HG02588 (cell line): ENCODE results near the gene KDSR.
"Not testable (repeated sequence)": the region's sequence is repeated elsewhere in the genome, so short reads cannot be mapped to it uniquely, and the experiment has no call there.

ENCODE experiments used
- ATAC-seq: cut with Tn5 transposase; IDR thresholded peaks from one replicate; pipeline ENCODE4 v1.9.1; 2021; ENCODE audit warnings: mild to moderate bottlenecking, moderate library complexity; ENCODE audit not compliant: unreplicated experiment

KDSR gene

DNA sequence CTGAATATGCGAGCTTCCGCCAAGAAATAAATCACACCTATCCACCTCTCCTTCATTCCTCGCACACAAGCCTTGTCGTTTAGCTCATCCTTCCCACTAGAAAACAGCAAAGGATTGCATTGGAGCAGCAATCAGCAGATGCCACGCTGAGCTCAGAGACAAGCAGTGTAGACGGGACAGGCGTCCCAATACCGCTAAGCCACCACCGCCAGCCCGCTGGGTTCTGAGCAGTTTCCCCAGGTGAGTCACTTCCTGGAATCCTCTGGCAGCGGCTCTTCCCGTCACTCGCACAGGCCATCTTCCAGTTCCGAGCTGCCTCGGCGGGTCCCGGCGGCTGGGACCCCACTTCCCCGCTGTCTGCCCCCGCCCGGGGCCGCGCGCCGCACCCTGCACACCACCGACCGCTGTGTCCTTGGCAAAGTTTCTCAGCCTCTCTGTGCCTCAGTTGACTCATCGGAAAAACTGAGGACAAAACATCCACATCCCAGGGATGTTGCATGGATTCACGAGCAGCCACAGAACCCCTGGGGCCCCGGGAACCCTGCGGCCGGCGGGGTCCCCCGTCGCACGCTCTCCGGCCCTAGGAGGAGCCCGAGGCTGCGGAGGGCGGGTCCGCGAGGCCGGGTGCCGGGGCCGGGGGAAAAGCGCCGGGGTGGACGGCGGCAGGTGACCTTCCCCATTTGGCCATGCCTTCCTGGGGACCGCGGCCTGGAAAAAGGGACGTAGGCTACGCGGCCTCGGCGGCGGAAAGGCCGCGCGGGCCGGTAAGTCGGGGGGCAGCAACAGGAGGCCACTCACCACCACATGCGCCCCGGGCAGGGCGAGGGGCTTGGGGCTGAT is 573 bp downstream of the KDSR start:
- peak; percentile 29 for ATAC-seq

DNA sequence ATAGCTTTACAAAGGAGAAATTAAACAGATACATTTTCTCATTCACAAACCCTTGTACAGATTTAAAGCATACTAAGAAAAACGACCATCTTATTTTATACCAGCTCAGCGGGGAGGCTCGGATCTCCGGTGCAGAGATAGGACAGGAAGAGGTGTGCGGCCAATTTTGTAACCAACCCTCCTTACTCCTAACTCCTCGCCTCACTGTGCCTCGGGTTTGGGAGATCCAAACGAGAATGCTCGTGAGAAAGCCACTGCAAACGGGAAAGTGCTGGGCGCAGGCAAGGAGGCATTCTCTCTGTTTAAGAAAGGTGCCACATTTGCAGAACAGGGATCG is 1.2 kb downstream of the KDSR start:
- ATAC-seq = no peak

DNA sequence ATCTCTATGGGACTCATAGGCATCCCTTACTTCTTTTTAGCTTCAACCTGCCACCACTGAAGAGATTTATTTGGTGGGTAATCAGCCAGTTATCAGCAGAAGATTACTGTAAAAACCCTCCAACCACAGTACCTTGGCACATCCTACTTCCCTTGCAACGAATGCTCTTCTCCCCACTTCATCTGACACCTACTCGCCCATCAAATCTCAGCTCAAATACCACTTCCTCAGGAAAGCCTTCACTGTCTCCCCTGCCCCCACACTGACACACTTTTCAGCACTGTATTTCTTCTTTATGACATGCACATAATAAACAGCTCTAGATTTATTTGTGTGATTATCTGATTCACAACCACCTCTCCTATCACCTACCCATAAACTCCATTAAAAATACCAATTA is 3.1 kb downstream of the KDSR start:
- ATAC-seq = no peak

DNA sequence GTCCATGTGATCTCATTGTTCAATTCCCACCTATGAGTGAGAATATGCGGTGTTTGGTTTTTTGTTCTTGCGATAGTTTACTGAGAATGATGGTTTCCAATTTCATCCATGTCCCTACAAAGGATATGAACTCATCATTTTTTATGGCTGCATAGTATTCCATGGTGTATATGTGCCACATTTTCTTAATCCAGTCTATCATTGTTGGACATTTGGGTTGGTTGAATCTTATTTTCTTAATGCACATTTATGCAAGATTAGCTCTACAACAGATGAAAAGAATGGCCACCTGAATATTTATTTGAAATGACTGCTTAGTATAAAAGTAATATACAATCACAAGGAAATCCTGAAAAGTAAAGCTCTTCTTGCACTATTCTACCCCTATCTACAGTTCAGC is 3.6 kb downstream of the KDSR start:
- not testable (repeated sequence) for ATAC-seq

DNA sequence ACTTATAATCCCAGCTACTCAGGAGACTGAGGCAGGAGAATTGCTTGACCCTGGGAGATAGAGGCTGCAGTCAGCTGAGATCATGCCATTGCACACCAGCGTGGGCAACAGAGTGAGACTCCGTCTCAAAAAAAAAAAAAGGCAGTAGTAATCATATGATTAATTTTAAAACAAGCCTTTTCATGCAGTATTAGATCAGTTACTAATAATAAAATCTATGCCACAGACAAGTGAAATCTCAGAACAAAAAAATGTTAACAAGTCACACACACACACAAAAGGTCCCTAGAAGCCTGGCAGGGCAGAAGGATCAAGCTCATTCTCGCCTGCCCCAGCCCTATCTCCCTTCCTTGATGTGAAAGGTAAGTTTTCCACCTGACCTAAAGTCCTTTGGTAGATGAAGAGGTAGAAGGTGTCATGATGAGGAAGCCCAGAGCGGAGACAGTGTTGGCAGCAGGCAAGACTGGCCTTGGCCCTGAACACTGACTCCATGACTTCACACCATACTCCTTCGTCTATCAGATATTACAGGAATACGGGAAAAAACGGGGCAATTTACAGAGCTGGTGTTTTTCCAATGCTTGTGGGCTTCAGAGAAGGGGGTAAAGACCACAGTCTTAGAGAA is 10.6 kb downstream of the KDSR start:
- ATAC-seq = no peak

DNA sequence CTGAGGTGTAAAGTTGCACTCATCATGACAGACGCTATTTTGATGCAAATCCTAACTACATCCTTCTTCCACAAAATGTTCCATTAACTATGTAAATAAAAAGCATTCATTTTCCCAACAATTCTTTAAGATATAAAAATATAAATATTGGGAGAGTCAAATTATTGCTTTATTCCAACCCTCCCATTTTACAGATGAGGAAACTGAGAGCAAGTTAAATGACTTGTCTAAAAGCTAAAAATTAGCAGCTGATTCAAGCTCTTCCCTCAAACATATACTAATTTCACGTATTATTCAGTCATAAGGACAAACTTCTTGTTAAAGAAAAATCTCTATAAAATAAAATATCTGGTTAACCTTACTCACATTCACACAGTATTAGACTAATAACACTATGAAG is 16.8 kb downstream of the KDSR start:
- no peak for ATAC-seq

DNA sequence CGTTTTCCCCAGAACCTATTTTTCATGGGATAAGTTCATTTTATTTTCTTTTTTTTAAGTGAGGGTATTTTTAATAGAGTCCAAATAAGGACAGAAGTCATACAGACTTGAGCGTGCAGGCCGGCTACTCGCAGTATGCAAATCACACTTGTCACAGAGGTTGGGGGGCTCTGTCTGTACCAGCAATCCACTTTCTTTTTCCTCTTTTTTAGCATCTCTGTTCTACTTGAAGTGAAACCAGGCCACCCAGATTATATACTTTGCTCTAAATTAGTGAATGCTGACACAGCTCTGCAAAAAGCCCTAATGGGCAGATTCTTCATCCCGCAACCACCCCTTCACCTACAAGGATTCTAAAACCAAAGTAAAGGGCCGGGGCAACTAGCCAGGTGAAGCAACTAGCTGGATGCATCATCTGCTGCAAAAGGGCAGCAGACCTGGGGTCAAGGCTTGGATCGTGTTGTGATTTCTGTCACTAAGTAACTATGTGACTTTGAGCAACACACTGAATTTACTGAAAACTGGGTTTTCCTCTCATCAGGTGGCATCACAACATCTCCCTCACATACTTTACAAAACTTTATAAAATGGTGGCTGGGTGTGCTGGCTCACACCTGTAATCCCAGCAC is 18.4 kb downstream of the KDSR start:
- no peak for ATAC-seq

DNA sequence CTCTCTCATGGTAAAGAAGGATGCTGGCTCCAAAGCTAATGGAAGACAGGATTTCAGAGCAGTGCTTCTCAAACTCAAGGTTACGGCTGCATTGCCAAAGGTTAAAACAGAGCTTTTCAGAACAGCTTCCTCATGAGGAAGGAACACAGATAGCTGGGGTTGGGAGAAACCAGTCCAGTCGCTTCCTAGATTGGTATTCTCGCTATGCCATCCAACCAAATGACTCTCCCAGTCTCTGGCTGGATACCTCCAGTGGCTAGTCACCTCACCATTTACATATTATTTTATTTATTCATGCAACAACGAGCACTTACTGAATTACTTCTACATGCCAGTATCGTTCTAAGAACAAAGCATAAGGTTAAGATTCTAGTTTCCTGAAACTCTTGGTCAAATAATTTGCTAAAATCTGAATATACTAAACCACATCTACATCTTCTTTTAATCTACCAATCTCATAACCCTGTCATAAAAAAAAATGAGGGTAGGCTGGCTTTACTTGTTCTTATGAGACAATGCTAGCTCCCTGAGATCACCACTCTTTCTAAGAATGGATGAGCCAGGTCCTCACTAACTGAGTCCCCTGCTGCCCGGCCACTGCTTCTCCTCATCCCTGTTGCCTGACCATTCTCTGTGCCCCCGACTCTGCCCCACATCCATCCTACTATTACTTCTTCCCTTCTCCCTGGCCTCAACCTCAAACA is 20.4 kb downstream of the KDSR start:
- ATAC-seq = no peak

DNA sequence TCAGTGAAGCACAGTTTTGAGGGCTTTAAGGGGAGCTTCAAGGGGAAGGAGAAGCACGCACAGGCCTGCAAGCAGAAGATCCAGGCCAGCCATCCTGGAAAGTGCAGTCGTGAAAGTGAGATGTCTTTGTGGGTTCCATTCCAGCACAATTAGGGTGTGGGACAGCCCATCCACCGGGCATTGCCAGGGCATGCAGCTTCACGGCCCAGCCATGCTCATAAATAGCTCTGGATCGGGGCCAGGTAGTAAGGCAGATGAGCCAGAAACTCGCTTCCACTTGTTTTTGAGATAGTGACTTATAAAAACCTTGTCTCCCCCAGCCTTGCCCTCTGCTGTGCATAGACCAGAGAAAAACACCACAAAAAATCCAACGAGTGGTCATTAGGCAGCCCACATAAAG is 21.0 kb downstream of the KDSR start:
- no peak for ATAC-seq

DNA sequence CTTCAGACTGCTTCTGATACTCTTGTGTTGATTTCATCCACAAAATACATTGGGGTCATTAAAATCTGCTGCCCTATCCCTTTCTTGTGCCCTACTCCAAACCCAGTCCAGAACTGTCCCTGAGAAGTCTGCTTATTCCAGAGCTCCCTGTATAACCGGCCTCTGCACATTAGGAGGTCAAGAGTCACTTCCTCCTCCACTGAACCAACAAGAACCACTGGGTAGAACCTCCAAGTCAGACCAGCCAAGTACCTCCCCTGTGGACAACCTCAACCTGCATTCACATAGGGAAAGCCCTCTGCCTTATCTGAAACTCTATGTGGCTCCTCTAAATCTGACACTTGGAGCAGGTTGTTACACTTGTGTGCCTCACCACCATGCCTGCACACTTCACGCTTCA is 22.1 kb downstream of the KDSR start:
- no peak for ATAC-seq

DNA sequence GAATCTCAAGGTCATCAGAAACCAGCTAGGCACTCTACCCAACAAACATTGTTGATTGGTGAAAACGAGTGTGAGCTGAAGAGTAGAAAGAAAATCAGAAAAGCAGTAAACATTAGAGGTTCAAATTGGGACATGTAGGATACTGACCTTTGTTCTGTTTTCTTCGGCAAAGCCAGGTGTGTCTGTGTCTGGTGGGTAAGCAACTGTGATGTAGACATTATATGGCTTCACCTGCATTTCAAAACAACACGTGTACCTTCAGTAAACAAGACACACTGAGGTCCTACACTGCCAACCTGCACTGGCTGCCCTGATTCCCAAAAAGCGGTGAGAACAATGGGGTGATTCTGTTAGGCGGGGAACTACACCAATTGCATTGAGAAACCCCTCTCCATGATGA is 22.7 kb downstream of the KDSR start:
- no peak for ATAC-seq

DNA sequence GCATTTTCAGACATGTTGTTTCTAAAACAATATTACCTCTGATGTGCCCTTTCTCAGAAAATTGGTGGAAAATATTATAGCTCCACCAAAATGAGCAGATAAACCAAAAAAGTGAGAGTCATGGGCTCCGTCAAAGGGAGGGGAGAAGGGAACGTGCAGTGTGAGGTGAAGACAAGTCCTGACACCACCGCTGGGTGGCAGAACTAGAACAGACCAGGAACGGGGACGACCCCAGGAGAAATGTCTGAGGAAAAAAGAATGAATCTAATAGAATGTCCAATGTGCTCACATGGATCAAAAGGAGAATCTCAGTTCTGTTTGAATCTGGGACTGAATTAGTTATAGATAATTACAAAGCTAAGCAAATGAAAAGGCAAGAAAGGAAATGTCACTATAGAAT is 24.8 kb downstream of the KDSR start:
- no peak for ATAC-seq

DNA sequence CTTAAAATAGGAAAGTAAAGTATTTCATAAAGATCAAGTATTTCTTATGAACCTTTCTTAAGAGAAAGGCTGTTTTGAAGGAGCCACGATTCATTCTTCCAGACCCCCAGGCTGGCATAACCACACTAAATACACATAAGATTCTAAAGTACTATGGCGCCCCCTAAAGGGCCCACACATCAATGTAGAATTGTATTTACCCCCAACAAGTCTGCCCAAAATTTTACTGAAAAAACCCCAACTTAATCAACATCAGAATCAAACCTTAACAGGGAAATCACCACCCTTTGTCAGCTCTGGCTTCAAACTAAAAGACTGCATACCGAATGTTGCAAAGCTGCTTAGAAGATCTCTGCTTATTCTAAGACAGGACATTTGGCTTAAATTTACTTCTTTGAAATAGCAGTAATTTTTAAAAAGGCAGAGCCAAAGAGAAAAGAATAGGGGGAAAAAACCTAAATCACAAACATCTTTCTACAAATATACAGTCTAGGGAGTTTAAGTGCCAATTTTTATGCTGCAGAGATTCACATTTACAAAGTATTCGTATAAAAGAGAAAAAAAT is 27.0 kb downstream of the KDSR start:
- no peak for ATAC-seq

DNA sequence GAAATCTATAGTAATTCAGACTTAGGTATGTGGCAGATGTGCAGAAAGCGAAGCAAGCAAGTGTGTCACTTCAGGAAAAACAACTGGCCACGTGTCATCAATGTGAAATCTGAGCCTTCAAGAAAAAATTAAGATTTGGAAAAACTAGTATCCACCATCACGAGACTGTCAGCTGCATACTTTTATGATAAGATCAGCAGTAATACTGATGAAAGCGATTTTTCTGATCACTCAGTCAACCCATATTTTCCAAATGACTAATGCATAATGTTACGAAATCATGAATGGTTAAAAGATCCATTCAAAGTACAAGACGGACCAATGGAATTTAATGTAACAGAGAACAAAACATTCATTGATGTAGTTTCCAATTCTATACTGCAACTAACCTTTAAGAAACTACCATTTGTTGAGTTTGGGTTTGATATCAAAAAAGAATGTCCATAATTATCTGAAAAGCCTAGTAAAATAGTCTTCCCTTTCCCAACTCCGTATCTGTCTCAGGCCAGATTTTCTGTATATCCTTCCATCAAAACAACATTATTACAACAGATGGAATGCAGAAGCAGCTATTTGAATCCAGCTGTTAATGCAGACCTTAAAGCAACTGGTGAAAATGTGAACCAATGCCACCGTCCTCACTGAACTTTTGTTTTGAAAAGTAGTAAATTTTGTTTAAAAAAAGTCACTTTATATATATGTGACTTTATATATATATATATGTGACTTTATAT is 30.5 kb downstream of the KDSR start:
- no peak for ATAC-seq

DNA sequence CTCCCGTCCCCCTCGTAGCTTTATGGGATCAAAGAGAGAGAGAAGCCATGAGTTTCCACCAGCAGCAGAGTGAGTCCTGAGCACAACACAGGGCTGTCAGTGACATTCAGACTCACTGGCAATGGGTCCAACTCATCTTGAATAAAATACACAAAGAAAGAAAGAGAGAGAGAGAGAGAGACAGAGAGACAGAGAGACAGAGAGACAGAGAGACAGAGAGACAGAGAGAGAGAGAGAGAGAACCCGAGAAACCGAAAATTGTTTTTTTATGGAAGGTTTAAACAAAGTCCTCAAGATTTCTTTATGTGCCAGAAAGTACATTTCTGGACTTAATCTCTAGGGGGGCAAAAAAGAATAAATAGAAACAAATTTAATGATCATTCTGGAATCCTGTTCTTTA is 35.9 kb downstream of the KDSR start:
- no peak for ATAC-seq

DNA sequence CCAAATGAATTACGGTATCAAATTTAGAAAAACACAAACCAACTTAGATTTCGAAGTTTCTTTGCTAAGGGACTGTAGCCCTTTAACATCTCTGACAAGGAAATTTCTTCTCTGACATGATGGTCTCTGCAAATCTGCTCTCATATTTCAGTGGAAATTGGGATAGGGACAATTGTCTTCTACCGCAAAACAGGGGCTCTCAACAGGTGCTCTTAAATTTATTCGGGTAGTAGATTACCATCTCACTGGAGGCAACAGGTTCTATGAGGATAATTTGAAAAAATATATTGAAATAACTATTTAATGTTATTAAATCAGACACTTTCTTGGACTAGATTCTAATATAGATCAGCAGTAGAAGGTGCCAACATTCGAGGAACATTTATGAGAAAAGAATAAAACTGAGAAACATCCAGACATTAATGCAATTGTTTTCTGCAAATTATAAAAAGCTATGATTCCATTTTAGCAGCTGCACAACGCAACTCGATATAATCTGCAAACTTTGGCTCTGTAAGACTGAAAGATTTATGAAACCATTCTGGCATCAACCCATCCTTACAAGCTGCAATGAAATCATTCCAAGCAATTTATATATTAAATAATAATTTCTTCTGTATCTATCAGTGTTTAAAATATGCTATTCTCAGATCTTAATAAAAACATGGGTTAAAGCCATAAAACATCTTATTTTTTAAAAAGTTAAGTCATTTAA is 37.4 kb downstream of the KDSR start:
- no peak for ATAC-seq

DNA sequence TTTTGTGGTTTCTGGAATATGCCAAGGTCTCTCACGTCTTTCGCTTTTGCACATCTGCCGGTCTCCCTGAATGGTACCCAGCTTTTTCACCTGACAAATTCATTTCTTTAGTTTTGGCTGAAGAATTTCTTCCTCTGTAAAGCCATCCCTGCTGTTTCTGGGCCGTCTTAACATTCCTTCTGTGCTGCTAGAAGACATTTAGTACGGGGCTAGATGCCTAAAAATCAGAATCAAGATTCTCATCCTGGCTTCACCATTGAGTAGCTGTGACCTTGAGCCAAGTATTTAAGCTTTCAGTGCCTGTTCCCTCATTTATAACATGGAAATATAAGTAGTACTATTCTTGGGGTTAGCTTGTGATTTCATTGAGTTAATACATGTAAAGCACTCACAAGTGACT is 41.0 kb downstream of the KDSR start:
- no peak for ATAC-seq

DNA sequence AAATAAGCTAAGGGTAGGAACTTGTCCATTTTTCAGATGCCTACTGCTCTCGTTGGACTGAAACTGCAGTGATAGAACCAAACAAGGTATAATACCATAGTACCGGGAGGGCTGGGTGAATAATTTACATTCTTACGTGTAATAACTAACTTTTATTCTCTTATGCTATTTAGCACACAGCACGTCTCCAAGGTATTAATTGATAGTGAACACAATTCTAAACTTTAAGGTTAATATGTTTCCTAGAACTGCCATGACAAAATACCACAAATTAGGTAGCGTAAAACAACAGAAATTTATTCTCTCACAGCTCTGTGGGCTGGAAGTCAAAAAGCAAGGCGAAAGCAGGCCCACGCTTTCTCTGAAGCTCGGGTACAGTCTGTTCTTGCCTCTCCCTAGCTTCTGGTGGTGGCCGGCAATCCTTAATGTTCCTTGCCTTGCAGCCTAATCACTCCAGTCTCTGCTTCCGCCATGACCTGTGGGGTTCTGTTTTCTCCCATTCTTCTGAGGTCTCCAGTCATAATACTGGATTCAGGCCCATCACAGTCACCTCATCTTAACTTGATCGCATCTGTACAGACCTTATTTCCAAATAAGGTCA is 41.8 kb downstream of the KDSR start:
- no peak for ATAC-seq

DNA sequence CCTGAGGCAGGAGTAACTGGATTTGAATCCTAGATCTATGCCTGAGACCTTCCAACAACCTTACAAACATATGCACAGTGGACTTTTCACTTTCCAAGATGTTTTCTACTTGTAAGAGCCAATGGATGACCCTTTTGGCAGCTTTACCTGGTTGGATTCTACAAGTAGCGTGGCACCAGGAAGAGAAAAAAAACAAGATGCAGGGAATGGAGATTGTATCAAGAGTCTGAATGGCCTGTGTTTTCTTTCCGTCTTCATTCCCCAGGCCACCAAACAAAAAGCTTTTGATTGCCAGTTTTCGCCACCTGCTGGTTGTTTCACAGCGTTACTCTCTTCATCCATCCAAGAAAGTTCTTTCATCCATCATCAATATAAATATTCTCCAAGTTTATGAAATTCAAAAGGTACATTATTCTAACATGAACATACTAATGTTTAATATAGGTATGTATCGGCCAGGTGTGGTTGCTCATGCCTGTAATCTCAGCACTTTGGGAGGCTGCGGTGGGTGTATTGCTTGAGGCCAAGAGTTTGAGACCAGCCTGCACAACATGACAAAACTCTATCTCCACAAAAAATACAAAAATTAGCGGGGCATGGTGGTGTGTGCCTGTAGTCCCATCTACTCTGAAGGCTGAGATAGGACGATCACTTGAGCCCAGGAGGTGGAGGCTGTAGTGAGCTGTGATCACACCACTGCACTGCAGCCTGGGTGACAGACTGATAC is 43.9 kb downstream of the KDSR start:
- no peak for ATAC-seq
